DMS114 treated with DMSO at 0.1 percent for 48 hours (cell line): ENCODE data around the gene KCNMB2.
"Not testable (repeated sequence)": the region's sequence is repeated elsewhere in the genome, so short reads cannot be mapped to it uniquely, and the experiment has no call there.

Experiments
- DNase-seq: peaks from one replicate; lab custom pipeline; 2025; ENCODE audit not compliant: unreplicated experiment; lab: John Stamatoyannopoulos, UW

Gene KCNMB2

GRCh38 chr3:178690571-178690970, 154.3 kb downstream of the KCNMB2 start:
- DNase-seq, result no peak

DNA sequence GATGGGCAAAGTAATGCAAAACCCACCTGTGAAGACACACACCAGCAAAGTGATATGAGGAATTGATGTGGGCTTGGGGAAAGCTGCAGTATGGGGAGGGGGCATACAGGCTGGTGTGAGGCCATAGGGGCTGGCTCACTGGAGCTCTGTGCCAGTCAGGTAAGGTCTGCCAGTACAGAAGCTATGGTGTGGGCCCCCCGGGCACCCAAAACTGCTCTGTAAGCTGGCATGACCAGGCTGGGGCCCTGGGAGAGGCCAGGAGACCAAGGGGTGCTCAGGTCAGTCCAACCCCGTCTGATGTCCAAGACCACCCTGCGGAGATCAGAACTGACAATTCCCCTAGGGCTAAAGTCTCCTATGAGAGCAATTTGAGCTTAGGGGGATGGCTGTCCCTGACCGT, 163.1 kb downstream of the KCNMB2 start:
- no peak for DNase-seq

GRCh38 chr3:178699810-178700209, 163.6 kb downstream of the KCNMB2 start:
- no peak for DNase-seq

DNA sequence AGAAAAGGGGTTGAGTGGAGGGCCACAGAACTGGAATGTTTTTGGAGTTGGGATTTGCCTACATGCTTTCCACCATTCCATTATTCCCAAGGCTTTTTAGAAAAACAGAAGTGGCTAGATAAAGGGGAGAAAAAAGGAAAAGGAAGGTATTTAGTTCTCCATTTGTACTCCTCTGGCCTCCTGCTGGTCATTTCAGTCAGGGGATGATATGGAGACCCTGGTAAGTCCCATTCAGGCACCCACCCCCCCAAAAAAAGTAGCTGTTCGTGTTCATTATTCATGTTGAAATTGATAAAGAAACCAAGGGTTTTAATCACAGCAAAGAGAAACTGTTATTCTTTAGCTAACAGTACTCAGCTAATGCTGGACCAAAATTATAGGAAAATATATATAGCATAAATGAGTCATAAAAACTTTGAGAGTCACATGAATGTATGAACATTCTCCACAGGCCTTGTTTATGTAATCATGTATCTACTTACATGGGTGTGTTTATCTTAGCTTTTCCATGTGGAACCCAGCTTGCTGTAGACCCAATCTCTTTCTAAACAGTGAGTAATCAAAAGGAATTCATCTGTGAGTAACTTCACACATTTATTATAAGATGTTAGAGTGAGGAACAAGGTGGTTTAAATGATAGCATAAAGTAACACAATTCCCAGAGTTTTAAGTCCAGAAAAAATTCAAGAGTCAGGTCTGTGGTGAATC, 167.2 kb downstream of the KCNMB2 start:
- no peak for DNase-seq

GRCh38 chr3:178705925-178706324, 169.7 kb downstream of the KCNMB2 start:
- DNase-seq, result no peak

DNA sequence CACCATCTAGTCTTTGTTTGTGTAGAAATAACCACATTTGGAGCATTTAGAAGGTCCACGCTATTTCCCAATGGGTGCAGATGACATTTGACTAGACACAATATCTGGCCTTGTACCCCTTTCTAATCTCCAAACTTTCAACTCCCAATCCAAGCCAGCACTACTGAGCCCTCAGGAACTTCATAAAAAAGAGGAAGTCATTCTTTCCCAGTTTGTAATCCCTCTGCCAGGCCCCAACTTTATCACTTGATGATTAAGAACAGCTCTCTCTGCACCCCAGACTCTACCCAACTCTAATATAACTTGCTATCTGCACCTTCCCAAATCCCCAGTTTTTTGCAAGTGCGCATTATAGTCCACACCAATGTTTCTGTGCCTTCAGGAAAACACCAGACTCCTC, 170.2 kb downstream of the KCNMB2 start:
- DNase-seq, result no peak

GRCh38 chr3:178707311-178708031, 171.2 kb downstream of the KCNMB2 start:
- no peak for DNase-seq

- DNase-seq, result no peak
Measured at GRCh38 chr3:178709051-178709450, 172.8 kb downstream of the KCNMB2 start.

DNA sequence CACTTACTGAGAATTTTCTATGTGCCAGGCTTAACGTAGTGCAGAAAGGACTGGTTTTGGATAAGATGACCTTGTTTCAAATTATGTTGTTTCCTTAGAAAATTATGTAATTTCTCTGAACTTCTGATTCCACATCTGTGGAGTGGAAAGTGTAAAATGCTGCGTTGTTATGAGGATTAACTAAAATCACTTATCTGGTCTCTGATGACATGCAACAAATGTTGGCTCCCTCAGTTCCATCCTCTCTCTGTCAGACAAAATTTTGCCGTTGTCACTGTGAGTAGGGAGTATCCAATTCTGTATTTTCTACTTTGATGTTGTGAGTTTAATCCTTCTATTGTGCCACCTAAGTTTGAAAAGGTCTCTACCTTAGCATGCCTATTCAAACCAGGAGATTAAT, 175.5 kb downstream of the KCNMB2 start:
- no peak for DNase-seq

- no peak for DNase-seq
Measured at GRCh38 chr3:178712247-178712646, 176.0 kb downstream of the KCNMB2 start.

- no peak for DNase-seq
Measured at GRCh38 chr3:178714925-178715832, 178.9 kb downstream of the KCNMB2 start.

GRCh38 chr3:178718995-178719635, 182.9 kb downstream of the KCNMB2 start:
- no peak for DNase-seq

DNA sequence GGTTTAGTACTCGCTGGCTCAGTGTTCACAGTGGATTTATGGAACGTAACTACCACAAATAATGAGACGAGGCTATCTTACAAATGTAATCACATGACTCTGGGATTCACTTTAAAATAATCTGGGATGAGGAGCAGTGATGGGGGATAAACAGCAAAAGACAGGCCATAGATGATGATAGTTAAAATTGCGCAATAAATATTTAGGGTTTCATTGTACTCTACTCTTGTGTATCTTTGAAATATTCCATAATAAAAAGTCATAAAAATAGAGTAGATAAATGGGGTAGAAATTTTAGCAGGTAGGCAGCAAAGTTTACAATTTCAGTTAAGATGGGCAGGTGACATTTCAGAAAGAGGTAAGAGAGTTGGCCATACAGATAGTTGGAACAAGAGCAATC, 196.6 kb downstream of the KCNMB2 start:
- DNase-seq, result no peak

GRCh38 chr3:178735032-178735674, 198.9 kb downstream of the KCNMB2 start:
- no peak for DNase-seq

DNA sequence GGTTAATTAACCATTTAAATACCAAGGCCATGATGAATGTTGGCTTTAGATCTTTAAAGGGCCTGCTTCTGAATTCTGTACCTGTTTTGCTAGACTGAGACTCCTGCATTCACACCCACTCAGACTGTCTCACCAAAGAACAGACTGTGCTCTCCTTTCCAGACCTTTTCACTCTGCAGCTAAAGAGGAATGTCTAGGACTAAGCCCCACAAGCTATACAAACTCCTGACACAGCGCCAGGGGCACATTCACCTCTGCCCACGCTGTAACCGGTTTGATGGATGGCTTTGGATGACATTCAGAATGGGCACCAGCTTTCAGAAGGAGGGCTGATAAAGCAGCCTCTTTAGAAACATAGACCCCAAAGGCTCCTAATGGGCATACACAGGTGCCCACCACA, 200.1 kb downstream of the KCNMB2 start:
- no peak for DNase-seq

DNA sequence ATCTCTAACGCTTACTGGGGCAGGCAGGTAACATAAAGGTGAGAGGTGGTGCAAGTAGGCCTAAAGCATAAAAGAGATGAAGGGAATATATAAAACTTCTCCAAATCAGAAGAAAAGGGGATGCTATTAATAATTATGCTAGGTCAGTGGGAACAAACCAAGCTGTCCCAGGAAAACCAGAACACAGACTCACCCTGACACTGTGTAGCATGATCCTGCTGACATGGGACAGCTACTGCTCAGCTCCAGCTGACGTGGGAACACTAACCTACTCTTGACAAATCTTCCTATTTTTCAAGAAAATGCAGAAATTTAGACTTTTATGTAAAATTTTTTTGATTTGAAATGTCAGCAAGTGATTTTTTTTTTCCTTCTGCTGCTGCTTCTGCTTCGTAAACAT, 203.5 kb downstream of the KCNMB2 start:
- DNase-seq, result no peak

DNA sequence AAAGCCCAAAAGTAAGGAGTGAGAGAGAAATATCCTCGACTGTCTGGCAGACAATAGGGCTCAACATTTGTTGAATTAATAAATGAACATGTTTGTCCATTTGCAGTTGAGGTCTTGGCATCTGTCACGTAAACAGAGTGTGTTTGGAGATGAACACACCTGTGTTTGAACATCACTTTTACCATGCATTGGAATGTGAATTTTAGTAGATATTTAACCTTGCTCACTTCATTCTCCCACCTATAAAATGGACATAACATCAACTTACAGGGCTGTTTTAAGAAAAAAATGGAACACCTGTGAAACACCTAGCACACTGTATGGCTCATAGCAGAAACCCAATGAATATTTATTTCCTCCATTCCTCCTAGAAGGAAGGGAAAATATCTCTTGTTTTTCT, 204.8 kb downstream of the KCNMB2 start:
- DNase-seq, result no peak

DNA sequence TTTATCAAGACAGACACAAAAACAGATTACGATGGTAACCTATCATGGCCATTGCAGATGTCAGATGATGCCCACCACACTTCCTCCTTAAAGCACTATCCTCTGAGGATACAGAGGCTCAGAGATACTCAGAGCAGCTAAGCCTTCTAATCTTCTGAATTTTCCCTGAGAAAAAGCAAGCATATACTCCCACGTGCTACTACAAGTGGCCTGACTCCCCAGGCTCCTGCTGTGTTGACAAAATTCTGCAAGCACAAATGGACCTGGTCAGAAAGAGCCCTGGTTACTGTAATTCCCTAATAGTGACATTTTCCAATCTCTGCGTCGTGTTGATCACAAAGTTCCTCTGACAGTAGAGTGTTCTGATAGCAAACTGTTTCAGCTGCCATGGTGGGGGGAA, 207.1 kb downstream of the KCNMB2 start:
- DNase-seq, result no peak

DNA sequence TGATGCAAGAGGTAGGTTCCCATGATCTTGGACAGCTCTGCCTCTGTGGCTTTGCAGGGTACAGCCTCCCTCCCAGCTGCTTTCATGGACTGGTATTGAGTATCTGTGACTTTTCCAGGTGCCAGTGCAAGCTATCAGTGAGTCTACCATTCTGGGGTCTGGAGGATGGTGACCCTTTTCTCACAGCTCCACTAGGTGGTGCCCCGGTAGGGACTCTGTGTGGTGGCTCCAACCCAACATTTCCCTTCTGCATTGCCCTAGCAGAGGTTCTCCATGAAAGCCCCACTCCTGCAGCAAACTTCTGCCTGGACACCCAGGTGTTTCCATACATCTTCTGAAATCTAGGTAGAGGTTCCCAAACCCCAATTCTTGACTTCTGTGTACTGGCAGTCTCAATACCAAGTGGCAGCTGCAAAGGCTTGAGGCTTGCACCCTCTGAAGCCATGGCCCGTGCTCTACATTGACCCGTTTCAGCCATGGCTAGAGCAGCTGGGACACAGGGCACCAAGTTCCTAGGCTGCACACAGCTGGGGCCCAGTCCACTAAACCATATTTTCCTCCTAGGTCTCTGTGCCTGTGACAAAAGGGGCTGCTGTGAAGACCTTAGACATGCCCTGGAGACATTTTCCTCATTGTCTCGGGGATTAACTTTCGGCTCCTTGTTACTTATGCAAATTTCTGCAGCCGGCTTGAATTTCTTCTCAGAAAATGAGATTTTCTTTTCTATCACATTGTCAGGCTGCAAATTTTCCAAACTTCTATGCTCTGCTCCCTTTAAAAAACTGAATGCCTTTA, 209.8 kb downstream of the KCNMB2 start:
- not testable (repeated sequence) for DNase-seq

DNA sequence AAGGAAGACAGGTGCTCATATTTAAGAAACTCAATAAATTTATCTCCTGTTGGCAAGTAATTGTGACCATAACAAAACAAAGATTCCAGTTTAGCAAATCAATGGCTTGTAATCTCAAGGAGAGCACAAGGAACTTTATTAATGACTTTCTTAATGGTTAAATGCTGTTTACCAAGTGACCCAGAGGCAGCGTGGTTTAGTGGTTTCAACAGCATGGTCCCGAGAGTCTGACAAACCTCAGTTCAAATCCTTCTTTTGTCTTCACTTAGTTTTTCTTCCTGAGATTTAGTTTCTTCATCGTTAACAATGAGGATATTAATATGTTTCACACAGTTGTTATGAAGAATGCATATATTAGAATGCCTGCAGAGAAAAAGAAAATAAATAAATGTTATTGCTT, 212.6 kb downstream of the KCNMB2 start:
- no peak for DNase-seq
